GM18498 (cell line): ENCODE results near the gene MEIS1.

Experiments used
- ATAC-seq: cut with Tn5 transposase; IDR thresholded peaks from one replicate; pipeline ENCODE4 v1.9.1; 2021; ENCODE audit warnings: mild to moderate bottlenecking, moderate library complexity; ENCODE audit not compliant: unreplicated experiment

The MEIS1 gene

DNA sequence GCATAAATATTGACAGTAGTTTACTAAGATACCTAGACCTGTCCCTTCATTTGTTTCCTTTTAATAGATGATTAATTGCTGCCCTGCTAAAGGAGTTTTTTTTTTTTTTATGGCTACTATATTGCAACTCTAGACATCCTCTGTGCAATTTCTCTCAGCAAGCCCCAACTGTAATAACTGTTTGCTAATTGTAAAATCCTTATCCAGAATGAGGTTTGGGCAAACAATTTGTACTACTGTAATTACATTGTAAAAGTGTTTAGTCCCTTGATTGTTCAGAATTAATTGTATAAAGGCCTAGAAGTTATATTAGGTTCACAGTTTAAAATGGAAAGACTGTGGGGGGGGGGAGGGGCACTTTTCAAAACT, 3.7 kb upstream of the MEIS1 start:
- no peak for ATAC-seq

DNA sequence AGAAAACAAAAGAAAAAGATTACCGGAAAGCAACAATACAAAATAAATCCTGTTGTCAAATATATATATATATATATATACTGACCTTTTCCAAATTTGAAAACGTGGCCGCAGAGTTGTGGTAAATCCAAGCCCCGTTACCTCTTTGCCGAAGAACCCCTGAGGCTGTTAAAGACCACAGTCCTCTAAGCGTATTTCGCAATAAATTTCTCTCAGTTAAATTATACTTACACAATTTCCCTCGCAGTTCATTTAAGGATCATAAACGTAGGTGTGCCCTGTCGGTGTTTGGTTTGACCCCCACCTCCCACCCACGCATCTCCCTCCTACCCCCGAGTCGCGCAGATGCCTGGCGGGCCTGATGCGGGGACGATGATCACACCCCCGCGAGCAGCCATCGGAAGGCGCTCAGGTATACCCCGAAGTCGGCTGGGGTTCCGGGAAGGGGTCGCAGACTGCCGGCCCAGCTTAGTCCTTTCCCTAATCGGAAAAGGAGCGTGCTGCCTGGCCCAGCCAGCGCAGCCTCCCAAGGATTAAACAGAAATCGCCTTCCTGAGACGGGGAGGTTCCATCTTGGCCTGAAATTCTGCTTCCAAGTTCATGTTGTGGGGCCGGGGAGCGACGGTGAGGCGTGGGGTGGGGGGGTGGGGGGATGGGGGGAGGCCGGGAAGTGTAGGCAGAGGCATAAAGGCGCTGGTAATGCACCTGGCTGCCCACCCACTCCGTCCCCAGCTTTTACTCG, 2.9 kb upstream of the MEIS1 start:
- no peak for ATAC-seq

DNA sequence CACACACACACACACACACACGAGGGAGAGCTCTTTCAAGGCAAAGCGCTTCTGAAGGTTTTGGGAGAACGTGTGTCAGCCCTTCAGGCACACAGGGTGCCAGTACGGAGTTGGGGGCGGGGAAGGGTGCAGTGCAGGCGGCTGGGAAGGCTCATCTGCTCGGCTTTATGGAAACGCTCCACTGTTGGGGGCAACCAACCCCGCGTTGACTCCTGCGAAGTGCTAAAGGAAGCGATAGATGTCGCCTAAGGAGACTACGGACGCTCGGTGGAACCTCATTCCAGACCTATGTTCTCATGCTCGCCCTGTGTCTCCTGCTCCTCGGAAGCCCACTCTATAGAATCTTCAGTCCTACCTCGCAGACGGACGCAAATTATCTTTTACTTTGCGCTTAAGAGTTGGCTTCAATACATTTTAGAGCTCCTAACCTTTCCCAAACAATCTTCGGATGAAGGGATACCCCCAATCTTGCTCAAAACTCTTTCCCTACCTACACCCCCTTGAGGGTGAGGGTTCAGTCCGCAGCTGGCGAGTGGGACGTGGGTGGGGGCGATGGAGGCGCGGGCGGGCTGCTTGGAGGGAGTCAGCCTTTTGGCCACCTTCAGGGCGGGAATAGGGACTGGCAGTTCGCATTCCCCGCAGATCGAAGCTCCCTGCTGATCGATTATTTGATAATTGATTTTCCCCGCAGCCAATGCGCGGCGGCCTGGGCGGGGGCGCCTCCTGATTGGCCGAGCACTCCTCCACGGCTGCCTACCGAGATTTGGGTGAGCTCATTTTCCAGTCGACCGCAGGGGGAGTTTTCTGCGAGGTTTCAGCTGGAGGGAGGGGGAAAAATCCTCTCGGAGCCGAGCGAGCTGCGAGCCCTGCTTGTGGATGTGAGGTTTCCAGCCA, 1.9 kb upstream of the MEIS1 start:
- ATAC-seq, result no peak

DNA sequence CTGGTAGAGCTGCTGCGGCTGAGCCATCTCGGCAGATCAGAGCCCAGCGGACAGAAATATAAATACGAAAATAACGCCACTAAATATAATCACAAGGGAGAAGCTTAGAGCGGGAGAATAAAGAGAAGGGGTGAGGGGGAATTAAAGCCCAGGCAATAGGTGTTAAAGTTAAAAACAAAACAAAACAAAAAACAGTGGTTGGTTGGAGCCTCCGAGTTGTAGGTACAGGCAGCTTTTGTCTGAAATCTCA, 1.3 kb upstream of the MEIS1 start:
- no peak for ATAC-seq

DNA sequence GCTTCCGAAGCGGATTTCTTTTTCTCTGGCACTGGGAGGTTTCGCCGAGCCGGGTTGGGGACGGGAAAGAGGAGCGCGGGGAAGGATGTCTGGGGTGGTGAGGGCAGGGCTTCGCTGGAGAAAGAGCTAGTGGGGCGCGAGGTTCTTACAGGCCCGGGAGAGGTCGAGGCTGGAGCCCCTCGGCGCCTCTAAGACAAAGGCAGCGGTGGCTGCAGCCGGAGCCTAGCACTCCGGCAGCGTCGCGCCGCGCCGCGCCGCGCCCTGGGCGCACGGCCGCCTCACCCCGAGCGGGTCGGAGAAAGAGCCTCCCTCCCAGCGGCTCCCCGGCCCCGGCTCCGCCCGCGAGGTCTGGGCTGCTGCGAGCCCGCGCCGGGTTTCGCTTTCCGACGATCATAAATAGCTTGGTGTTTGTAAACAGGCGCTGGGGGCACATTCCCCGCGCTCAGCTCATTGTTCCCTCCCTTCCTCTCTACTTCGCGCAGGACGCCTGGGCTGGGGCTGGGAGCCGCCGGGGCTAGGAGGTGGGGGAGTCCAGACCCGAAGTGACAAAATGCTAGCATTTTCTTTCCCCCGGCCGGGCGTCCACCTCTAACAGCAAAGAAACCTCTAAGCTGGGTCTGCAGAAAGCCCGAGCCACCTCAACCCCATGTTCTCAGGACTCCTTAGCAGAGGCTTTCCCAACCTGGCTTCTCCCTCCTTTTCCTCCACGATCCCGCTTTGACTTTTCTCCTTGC, 813 bp upstream of the MEIS1 start:
- ATAC-seq, result peak; percentile 62

DNA sequence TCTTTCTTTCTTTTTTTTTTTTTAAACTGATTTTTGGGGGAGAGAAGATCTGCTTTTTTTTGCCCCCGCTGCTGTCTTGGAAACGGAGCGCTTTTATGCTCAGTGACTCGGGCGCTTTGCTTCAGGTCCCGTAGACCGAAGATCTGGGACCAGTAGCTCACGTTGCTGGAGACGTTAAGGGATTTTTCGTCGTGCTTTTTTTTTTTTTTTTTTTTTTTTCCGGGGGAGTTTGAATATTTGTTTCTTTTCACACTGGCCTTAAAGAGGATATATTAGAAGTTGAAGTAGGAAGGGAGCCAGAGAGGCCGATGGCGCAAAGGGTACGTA, 587 bp downstream of the MEIS1 start:
- no peak for ATAC-seq

DNA sequence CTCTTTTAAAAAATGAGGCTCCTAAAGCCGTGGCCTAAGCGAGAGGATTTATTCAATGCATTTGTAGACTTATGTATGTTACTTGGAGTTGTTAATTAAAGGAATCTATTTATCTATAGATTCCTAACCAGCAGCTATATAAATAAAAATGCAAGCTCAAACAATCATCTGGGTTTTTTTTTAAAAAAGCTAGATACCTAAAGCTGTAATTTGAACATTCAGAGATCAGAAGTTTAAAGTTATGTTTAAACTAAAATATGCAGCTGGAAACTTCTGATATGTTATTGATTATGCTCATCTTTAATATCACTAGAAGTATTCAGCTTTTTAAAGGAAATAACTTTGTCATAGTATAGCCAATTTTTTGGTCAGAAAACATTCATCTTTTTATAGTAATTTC, 1.0 kb downstream of the MEIS1 start:
- no peak for ATAC-seq

DNA sequence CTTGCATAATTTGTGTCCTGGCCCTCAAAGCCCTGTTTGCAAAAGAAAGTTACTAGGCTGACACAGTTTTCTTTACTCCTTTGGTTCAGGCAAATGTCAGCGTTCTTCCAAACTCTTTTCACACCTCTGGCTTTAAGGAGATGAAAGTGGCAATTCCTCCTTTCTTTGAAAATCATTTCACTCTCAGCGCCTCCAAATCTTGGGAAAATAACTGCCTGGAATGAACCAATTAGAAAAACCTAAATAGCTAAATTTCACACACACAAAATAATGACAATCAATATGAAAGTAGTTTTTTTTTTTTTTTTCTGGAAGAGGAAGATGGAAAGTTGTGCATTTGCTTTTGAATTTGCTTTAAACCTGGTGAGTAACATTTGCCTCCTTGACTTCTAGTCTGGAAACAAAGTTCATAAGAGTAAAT, 1.7 kb downstream of the MEIS1 start:
- no peak for ATAC-seq

DNA sequence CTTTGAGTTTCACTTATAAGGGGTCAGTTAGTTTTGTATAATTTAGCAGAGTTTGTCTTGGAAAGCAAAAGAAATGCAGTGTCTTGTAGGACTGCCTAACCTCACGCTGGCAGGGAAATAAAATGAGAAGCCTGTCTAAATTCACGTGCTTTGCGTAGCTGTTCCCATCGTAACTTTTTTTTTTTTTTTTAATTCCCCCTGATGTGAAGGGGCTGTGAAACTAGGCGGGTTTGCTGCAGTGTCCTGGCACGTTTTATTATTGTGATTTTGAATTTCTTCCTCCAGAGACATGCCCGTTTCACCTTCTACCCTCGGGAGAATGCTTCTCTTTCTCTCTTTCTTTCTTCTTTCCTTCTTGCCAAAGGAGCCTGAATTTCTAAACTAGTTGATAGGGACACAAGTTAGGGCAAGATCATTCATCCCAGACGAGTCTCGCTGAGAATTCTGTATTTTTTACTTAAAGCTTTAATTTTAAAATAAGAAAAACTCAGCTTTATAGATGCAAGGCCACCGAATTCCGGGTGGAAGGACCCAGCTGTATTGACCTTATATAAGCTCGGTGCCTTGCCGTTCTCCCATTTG, 2.3 kb downstream of the MEIS1 start:
- no peak for ATAC-seq

DNA sequence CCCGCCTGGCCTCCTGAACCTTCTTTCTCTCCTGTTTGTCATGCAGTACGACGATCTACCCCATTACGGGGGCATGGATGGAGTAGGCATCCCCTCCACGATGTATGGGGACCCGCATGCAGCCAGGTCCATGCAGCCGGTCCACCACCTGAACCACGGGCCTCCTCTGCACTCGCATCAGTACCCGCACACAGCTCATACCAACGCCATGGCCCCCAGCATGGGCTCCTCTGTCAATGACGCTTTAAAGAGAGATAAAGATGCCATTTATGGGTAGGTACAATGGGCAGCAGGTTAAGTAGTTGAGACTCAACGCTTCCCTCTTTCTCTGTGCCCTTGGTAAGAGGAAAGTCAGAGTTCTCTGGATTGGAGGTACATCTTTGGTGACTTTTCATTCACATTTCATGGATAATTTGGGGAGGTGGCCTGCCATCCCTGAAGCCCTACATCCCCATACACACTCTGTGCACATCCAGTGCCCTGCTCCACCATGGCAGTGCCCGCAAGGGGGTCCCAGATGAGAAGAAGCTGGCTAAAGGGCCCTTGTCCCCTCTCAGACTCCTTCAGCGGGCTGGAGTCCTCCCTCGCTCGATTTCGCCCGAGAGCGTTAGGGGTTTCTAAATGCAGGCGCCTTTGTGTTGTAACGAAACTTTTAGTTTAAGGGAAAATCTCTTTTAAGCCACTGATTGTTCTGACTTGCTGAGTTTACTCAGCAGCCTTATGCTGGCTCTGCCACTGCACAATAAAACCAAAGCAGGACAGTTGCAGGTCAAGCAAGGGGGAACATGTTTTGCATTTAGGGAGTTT, 3.0 kb downstream of the MEIS1 start:
- ATAC-seq, result no peak

DNA sequence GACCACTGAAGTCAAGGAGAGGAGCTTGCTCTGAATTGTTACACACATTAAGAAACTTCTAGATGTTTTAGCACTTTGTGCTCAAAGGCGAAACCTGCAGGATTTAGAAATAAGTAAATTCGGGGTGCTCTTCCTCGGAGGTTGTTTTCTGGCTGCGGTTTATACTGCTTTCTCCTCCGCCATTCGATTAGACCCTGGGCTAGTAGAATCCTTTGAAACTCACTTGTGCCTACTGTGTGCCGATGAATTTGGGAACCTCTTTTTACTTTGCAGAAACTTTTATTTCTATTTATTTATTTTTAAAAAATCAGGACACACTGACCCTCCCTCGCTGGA, 3.5 kb downstream of the MEIS1 start:
- no peak for ATAC-seq

DNA sequence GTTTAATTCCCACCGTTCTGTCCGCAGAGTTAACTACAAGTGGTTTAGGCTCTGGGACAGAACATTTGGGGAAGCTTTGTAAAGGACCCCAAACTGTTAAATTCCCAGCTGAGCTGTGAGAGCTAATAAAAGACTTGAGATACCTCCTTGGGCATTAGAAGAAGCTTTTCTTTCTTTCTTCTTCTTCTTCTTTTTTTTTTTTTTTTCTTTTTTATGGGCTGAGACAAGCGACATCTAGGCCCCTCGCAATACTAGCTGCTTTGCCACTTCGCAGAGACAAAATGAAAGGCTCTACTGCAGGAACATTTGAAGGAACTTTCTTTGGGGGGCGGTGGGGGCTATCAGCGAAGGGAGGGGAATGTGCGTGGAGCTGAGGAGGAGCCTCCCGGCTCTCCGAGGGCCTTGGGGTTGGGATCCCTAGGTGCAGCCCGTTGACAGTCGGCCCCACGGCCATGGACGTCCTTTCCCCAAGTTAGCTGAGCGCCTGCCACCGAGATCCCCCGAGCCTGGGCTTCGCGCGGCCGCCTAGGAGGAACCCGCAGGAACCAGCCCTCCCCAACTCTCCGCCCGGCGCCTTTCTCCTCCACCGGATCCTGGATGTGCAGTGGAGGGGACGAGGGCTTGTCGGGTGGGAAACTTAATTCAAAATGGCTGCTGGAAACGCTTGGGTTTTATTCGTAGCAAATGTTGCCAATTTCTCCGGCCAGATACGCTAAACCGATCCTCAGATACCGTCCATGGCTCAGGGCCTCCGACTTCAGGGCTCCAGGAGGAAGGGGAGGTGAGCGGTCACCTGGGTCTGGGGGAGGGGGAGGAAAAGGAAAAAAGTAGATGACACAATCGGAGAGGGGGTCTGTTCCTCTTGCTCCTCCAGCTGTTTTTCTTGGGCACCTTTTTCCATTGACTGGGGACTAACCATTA, 4.2 kb downstream of the MEIS1 start:
- no peak for ATAC-seq

DNA sequence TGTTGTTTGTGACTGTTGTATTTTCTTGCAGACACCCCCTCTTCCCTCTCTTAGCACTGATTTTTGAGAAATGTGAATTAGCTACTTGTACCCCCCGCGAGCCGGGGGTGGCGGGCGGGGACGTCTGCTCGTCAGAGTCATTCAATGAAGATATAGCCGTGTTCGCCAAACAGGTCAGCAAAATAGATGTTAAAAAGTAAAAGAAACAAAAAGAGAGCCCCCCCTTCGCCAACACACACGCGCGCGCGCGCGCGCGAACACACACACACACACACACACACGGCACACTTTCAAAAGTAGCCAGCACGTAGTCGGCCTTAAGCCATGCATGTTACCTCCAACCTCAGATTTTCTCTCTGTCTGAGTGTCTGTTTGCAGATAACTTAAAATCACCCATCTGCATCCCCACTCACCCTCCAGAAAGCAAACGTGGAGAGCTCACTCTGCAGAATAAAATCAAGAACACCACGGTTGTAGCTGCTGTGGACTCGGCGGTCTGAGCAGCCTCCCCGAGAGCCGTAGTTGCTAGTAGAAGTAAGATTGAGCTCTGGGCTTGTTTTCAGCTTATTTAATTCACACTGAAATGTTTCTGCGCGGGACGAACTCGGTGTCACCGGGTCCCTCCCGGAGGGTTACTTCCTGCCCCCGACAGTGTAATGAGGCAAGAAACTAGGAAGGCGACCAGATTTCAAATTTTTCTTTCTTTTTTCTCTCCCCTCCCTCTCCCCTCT, 5.1 kb downstream of the MEIS1 start:
- no peak for ATAC-seq

DNA sequence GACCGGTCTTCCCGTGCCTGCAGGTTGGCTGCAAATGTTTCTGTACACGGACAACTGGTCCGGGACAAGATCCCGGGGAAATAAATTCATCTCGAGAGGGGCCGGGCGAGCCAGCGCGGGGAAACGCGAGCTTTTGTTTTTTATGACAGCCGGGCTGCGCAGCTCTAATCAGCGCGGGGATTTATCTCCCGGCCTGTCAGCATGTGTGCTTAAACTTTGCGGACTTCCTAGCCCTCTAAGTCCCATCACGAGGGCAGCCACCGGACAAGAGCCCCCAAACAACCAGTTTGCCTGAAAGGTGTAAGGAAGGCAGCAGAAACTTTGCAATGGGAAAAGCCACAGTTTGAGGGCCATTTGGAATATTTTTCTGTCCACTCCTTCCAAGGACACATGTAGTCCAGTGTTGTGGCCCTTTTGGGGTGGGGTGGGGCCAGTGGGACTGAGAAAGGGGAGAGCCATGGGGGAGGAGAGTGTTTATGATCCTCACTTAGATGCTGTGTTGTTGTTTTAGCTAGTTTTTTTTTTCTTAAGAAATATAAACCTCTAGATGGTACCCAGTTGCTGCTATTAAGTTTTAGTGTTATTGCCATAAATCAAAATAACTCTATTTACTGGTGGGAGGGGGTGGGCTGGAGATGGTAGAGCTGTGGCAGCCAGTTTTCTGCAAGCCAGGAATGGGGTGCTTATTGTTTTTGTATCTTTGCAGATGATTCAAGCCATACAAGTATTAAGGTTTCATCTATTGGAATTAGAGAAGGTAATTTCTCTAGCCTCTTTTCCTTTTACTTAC, 6.0 kb downstream of the MEIS1 start:
- no peak for ATAC-seq

DNA sequence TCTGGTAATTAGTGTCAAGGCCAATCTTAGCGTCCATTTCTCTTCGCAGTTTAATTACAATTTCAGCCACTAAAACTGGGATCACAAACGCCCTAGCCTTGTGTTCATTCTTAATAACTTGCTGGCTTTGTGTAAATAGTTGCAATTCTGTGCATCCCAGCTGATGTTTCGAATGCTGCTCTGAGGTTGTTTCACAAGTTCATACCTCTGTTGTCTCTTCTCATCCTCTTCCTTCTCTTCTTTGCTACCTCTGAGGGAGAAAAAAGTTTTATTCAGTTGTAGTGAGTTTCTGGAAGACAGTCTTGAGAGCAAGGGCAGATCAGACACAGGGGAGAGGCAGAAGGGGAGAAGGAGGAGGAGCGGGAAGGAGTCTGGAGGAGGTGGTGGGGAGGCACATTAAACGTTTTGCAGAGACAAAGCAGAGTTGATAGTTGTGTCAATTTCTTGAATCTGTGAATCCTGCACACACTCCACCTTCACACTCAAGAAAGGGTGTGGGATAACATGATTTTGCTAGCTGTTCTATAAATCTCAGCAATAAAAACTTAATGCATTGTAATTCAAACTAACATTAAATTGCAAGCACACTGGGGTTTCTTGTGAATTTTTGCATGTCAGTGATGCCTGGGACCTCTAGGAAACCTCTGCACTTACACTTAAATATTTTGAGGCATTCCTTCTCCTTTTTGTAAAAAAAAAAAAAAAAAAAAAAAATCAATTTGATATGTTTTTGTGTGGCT, 6.8 kb downstream of the MEIS1 start:
- no peak for ATAC-seq

DNA sequence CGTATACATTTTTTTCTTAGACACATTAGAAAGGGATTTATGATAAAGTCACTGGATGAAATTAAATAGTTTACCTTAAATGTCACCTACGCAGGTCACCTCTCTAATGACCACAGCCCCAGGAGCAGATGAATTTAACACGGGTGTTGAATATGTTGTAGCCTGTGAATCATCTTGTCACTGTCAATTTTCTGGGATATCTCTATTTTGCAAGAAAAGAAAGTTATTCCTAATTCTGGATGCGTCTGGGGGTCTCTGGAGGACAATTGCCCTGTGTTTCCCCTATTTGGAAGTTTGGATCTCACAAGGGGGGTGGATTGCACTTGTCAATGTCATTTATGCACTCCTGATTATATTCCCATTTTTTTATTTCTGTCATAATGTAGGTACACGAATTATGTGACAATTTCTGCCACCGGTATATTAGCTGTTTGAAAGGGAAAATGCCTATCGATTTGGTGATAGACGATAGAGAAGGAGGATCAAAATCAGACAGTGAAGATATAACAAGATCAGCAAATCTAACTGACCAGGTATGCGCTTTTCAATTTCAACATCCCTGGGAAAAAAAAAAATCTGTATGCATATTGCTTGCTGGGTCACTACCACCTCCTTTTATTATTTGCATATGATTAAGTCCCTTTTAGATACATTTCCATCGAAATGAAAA, 7.7 kb downstream of the MEIS1 start:
- no peak for ATAC-seq
